Uterus (tissue), 2 donors: ENCODE measurements around the gene MEST.

Source experiments
- CTCF ChIP-seq, 4 experiments: fragments of 200-600 bp in 2 of 4; fragments of 450-650 bp in 2 of 4; sonication (generic) in 2 of 4; IDR thresholded peaks; one replicate each; pipeline ENCODE4 v1.5.1; 2016 to 2019; ENCODE audit warnings: antibody characterized with exemption in 4 of 4, mild to moderate bottlenecking in 2 of 4, moderate library complexity in 1 of 4
- POLR2A ChIP-seq, 2 donors: fragments of 450-650 bp; IDR thresholded peaks; one replicate each; pipeline ENCODE4 v1.6.1; 2016; ENCODE audit warnings: antibody characterized with exemption in 2 of 2, mild to moderate bottlenecking in 1 of 2, moderate library complexity in 1 of 2

GRCh38 chr7:130475776-130476175, 16.1 kb upstream of the MEST start:
- TF ChIP-seq CTCF (IDR thresholded peaks at IDR 0.05) (no peak), POLR2A (IDR thresholded peaks at IDR 0.05) (no peak)
